Adrenal gland (tissue), 19 donors: Measurements from ENCODE around the gene USP3. TPM values are rescaled to one million over a fixed set of nuclear protein-coding genes. Genes with fewer than 3 reads are reported as not detected.

Source experiments
- DNase-seq, 7 donors: peaks; one replicate each; pipeline ENCODE4 v3.0.0-alpha.2; 2019 to 2020
- H3K27ac ChIP-seq, 5 donors: fragments of 200-600 bp; sonication (generic) in 4 of 5; 1 replicate in 3 of 5; 2 replicates in 2 of 5; pipeline versions ENCODE4 v1.5.1 to v1.8.0; 2016 to 2020; ENCODE audit warnings: mild to moderate bottlenecking in 1 of 5
- H3K27me3 ChIP-seq: fragments of 200-600 bp; 2 replicates; pipeline ENCODE4 v1.8.0; 2021
- H3K36me3 ChIP-seq, 2 donors: fragments of 200-600 bp; replicated peaks in 1 of 2; 1 replicate in 1 of 2; 2 replicates in 1 of 2; pipeline versions ENCODE4 v1.5.1 to v1.8.0; 2018 to 2022
- H3K4me1 ChIP-seq, 2 donors: fragments of 200-600 bp; replicated peaks in 1 of 2; 1 replicate in 1 of 2; 2 replicates in 1 of 2; pipeline versions ENCODE4 v1.5.1 to v1.8.0; 2018 to 2021
- H3K4me3 ChIP-seq, 4 donors: fragments of 200-600 bp; sonication (generic) in 3 of 4; one replicate each; pipeline ENCODE4 v1.5.1; 2016 to 2018
- H3K9me3 ChIP-seq, 3 donors: fragments of 200-600 bp; sonication (generic) in 1 of 3; replicated peaks in 1 of 3; 1 replicate in 2 of 3; 2 replicates in 1 of 3; pipeline versions ENCODE4 v1.5.1 to v1.8.0; 2016 to 2021
- CTCF ChIP-seq, 6 experiments: fragments of 450-650 bp in 4 of 6; fragments of 200-600 bp in 2 of 6; sonication (generic) in 1 of 6; IDR thresholded peaks; 1 replicate in 5 of 6; 2 replicates in 1 of 6; pipeline versions ENCODE4 v1.5.1 to v1.8.0; 2016 to 2021; ENCODE audit warnings: antibody characterized with exemption in 6 of 6, mild to moderate bottlenecking in 2 of 6, moderate library complexity in 1 of 6
- POLR2A ChIP-seq, 2 donors: fragments of 450-650 bp; IDR thresholded peaks; one replicate each; pipeline ENCODE4 v1.6.1; 2017; ENCODE audit warnings: antibody characterized with exemption in 2 of 2, mild to moderate bottlenecking in 2 of 2, moderate library complexity in 1 of 2
- WGBS, 4 donors: extraction: QIAGEN DNeasy Blood & Tissue Kit in 2 of 4; methylation state at CpG; one replicate each; pipeline versions ENCODE4 v1.1.5 to v1.1.7; 2013 to 2017; 5-methylcytosine and 5-hydroxymethylcytosine counted together
- intact Hi-C, 2 donors: fragments of 100-400 bp; cut with DNase I; formaldehyde crosslinking; loops; one replicate each; pipeline versions ENCODE4 v1.14.1 to v1.15.0; 2022 to 2023
- long read RNA-seq, 10 donors: library from polyadenylated mRNA in 3 of 10; unstranded in 2 of 10; stranded (forward) in 1 of 10; transcript quantifications; one replicate each; pipeline ENCODE4 v2.0.0 and lab custom pipeline, GENCODE V29; 2021 to 2026
- polyA plus RNA-seq, 3 donors: library from polyadenylated mRNA; stranded (reverse); fragments of 200-250 nt in 2 of 3; fragments of 350-450 nt in 1 of 3; fragmentation: Illumina TruSeq in 1 of 3; extraction: RNeasy Lipid Tissue Mini Kit (QIAGEN cat#74804) in 1 of 3; gene quantifications; one replicate each; pipeline ENCODE4 v1.2.3, GENCODE V29; 2013 to 2014
- total RNA-seq, 9 donors: library from RNA; depleted of rRNA in 4 of 9; stranded (reverse); fragments of >200 nt in 4 of 9; fragments of 120-200 nt in 1 of 9; fragmentation: NEBNext Ultra II Directional in 1 of 9; extraction: Animal tissue kit (Norgen Biotek cat#: 25700) in 1 of 9; gene quantifications; one replicate each; pipeline versions ENCODE4 v1.1.0 to v1.2.4, GENCODE V29; 2013 to 2023
- donor health status: healthy with polysubstance abuse.
- donor health status: Bipolar disorder and iron deficiency.
- donor health status: DM: yes; HTN: yes; CAD: no.
- donor health status: DM: no; HTN: no; CAD: no.
- donor health status: DM: no; HTN: no; CAD: no.
- donor health status: DM: yes; HTN: yes; CAD: no.

USP3 gene
- total RNA-seq = 10 to 100 TPM; 26.4 to 55.0 (median 42.2) TPM
- 10 to 100 TPM; 23.0 to 30.5 (median 29.9) TPM for polyA plus RNA-seq
- long read RNA-seq, donor 1, partial matches to known transcripts = 0 of 4 reads
- long read RNA-seq, donor 1, other reads (novel, unspliced or antisense) = 0 of 4 reads
- long read RNA-seq, donor 2, partial matches to known transcripts = 0 of 3 reads
- long read RNA-seq, donor 2, other reads (novel, unspliced or antisense) = 0 of 3 reads
- long read RNA-seq, donor 3, partial matches to known transcripts = 0 of 4 reads
- long read RNA-seq, donor 3, other reads (novel, unspliced or antisense) = 0 of 4 reads
- long read RNA-seq, donor 4, full-length matches to known transcripts = 15 of 21 reads
- long read RNA-seq, donor 4, partial matches to known transcripts = 2 of 21 reads
- long read RNA-seq, donor 4, other reads (novel, unspliced or antisense) = 4 of 21 reads
- long read RNA-seq, donor 5, full-length matches to known transcripts = 34 of 45 reads
- long read RNA-seq, donor 5, partial matches to known transcripts = 0 of 45 reads
- long read RNA-seq, donor 5, other reads (novel, unspliced or antisense) = 11 of 45 reads
- long read RNA-seq, donor 6, full-length matches to known transcripts = 9 of 20 reads
- long read RNA-seq, donor 6, partial matches to known transcripts = 7 of 20 reads
- long read RNA-seq, donor 6, other reads (novel, unspliced or antisense) = 4 of 20 reads
- long read RNA-seq, donor 7, partial matches to known transcripts = 0 of 1 reads
- long read RNA-seq, donor 7, other reads (novel, unspliced or antisense) = 0 of 1 reads
- long read RNA-seq, donor 8, transcript USP3-202 (15 exons, 2,333 nt) = major isoform, 5 of 7 reads
- long read RNA-seq, donor 8, partial matches to known transcripts = 0 of 7 reads
- long read RNA-seq, donor 8, other reads (novel, unspliced or antisense) = 0 of 7 reads
- long read RNA-seq, donor 9, partial matches to known transcripts = 0 of 5 reads
- long read RNA-seq, donor 9, other reads (novel, unspliced or antisense) = 0 of 5 reads
- long read RNA-seq, donor 10, full-length matches to known transcripts = 3 of 3 reads
- long read RNA-seq, donor 10, partial matches to known transcripts = 0 of 3 reads
- long read RNA-seq, donor 10, other reads (novel, unspliced or antisense) = 0 of 3 reads

GRCh38 chr15:63504247-63504978 lies at the start of gene USP3:
TSS of gene USP3 (plus strand) at chr15:63504593. CDS start at chr15:63504740, 147 bp downstream.
- no peaks in the 10 kb centered on the region for H3K36me3 ChIP-seq
- 0 to 1% (median 1%) methylated on average over 18 to 88 of the region's 88 CpGs; no CpG with 5 or more reads in 1 of the 4 donors for WGBS, 4 donors
- intact Hi-C loops = loop anchor here in 1 of 2 donors (10.0 kb wide), 1 partner anchor 50 kb away; no protein-coding TSS in a partner anchor
- peak within 1 kb of the TSS; percentile 58 to 97 (median 70) for H3K4me3 ChIP-seq
- TF ChIP-seq CTCF (IDR thresholded peaks at IDR 0.05) (peak; percentile 20 to 49 (median 39)), POLR2A (IDR thresholded peaks at IDR 0.05) (peak; percentile 93 to 94)
- H3K4me1 ChIP-seq = peaks cover 30 to 59% of the 10 kb centered on the region in 2 donors
- peak within 1 kb of the TSS; percentile 98 to 100 (median 100) for H3K27ac ChIP-seq
- H3K9me3 ChIP-seq = no peaks in the 10 kb centered on the region
- H3K27me3 ChIP-seq = no peaks in the 10 kb centered on the region
- DNase-seq = peak; percentile 94 to 97 (median 96)

- peak in 3 of 7 donors; percentile 33 to 45 (median 43) for DNase-seq
- no peaks in the 10 kb centered on the region for H3K27me3 ChIP-seq
- intact Hi-C loops = no loop called here
- H3K9me3 ChIP-seq = no peaks in the 10 kb centered on the region
- WGBS, 4 donors = 50 to 83% (median 67%) methylated on average over 1 of the region's 1 CpG
- TF ChIP-seq POLR2A (IDR thresholded peaks at IDR 0.05) (no peak), CTCF (IDR thresholded peaks at IDR 0.05) (no peak)
- H3K4me3 ChIP-seq = no peak overlapping the region
- no peaks in the 10 kb centered on the region for H3K4me1 ChIP-seq
- peak overlapping the region in 2 of 5 donors; percentile 17 to 35 for H3K27ac ChIP-seq
- H3K36me3 ChIP-seq = no peaks in the 10 kb centered on the region
Measured at GRCh38 chr15:63456258-63456657, 48.1 kb upstream of the USP3 start.

- no peak for DNase-seq
- 52 to 68% (median 65%) methylated on average over 5 of the region's 5 CpGs for WGBS, 4 donors
- no peaks in the 10 kb centered on the region for H3K27me3 ChIP-seq
- intact Hi-C loops = no loop called here
- H3K27ac ChIP-seq = peak overlapping the region in 1 of 5 donors; percentile 22
- no peak overlapping the region for H3K4me3 ChIP-seq
- no peaks in the 10 kb centered on the region for H3K36me3 ChIP-seq
- no peaks in the 10 kb centered on the region for H3K9me3 ChIP-seq
- no peaks in the 10 kb centered on the region for H3K4me1 ChIP-seq
- TF ChIP-seq CTCF (IDR thresholded peaks at IDR 0.05) (no peak), POLR2A (IDR thresholded peaks at IDR 0.05) (no peak)
Measured at GRCh38 chr15:63457379-63457778, 47.0 kb upstream of the USP3 start.
